HCT116 (cell line): ENCODE results near the gene MCC.

Experiments
- CEBPB ChIP-seq: IDR thresholded peaks from 2 replicates; pipeline ENCODE4 v1.6.1; 2012; ENCODE audit warnings: low read depth
- EZH2 ChIP-seq: fragments of 200-600 bp; sonication (generic); IDR thresholded peaks from 2 replicates; pipeline ENCODE4 v1.6.1; 2017; ENCODE audit warnings: antibody characterized with exemption, mixed run types
- EZH2phosphoT487 ChIP-seq: fragments of 200-600 bp; IDR thresholded peaks from 2 replicates; pipeline ENCODE4 v1.6.1; 2018; ENCODE audit warnings: antibody characterized with exemption, borderline replicate concordance
- JUND ChIP-seq: IDR thresholded peaks from 2 replicates; pipeline ENCODE4 v1.6.1; 2012
- MAX ChIP-seq: IDR thresholded peaks from 2 replicates; pipeline ENCODE4 v1.6.1; 2012
- POLR2A ChIP-seq: IDR thresholded peaks from 2 replicates; pipeline ENCODE4 v1.7.0; 2011; ENCODE audit warnings: borderline replicate concordance; ENCODE audit not compliant: insufficient read depth, insufficient read length; ENCODE audit errors: extremely low read depth
- POLR2AphosphoS5 ChIP-seq: IDR thresholded peaks from 2 replicates; pipeline ENCODE4 v1.6.1; 2011; ENCODE audit warnings: mild to moderate bottlenecking, low read depth, low read length, moderate library complexity
- RAD21 ChIP-seq: IDR thresholded peaks from 2 replicates; pipeline ENCODE4 v1.6.1; 2012; ENCODE audit warnings: low read depth, mild to moderate bottlenecking
- REST ChIP-seq: IDR thresholded peaks from 2 replicates; pipeline ENCODE4 v1.6.1; 2012; ENCODE audit warnings: low read depth
- SP1 ChIP-seq: IDR thresholded peaks from 2 replicates; pipeline ENCODE4 v1.6.1; 2012; ENCODE audit warnings: low read depth
- YY1 ChIP-seq: IDR thresholded peaks from 2 replicates; pipeline ENCODE4 v1.6.1; 2011; ENCODE audit warnings: low read length, low read depth, moderate library complexity, mild to moderate bottlenecking; ENCODE audit not compliant: insufficient replicate concordance; ENCODE audit errors: extremely low read depth
- ZBTB33 ChIP-seq: IDR thresholded peaks from 2 replicates; pipeline ENCODE4 v1.6.1; 2011; ENCODE audit warnings: mild to moderate bottlenecking, low read length, moderate library complexity; ENCODE audit not compliant: insufficient replicate concordance; ENCODE audit errors: extremely low read depth
- ZNF274 ChIP-seq: fragments of 200-500 bp; sonication (Bioruptor generic); IDR thresholded peaks from 2 replicates; pipeline ENCODE4 v1.6.1; 2014; ENCODE audit warnings: mild to moderate bottlenecking, low read depth, low read length, inconsistent platforms
- TF ChIP-seq, protein P1 (sequence below), 3 experiments: fragments of 200-600 bp in 1 of 3; sonication (generic) in 1 of 3; IDR thresholded peaks in 2 of 3; conservative IDR thresholded peaks in 1 of 3; 2 replicates each; pipeline ENCODE4 v1.5.1; 2012 to 2017; ENCODE audit warnings: low read depth in 2 of 3, low read length in 2 of 3, antibody characterized with exemption in 1 of 3, borderline replicate concordance in 1 of 3, control low read depth in 1 of 3, mild to moderate bottlenecking in 1 of 3, mixed read lengths in 1 of 3, mixed run types in 1 of 3, moderate library complexity in 1 of 3; ENCODE audit not compliant: insufficient read depth in 1 of 3

GRCh38 chr5:113157886-113158285, 330.4 kb downstream of the MCC start:
- TF ChIP-seq ZNF274: no peak
- no peak for TF ChIP-seq POLR2A
- TF ChIP-seq REST: no peak
- no peak for TF ChIP-seq POLR2AphosphoS5
- TF ChIP-seq EZH2phosphoT487: no peak
- TF ChIP-seq, protein P1, sequence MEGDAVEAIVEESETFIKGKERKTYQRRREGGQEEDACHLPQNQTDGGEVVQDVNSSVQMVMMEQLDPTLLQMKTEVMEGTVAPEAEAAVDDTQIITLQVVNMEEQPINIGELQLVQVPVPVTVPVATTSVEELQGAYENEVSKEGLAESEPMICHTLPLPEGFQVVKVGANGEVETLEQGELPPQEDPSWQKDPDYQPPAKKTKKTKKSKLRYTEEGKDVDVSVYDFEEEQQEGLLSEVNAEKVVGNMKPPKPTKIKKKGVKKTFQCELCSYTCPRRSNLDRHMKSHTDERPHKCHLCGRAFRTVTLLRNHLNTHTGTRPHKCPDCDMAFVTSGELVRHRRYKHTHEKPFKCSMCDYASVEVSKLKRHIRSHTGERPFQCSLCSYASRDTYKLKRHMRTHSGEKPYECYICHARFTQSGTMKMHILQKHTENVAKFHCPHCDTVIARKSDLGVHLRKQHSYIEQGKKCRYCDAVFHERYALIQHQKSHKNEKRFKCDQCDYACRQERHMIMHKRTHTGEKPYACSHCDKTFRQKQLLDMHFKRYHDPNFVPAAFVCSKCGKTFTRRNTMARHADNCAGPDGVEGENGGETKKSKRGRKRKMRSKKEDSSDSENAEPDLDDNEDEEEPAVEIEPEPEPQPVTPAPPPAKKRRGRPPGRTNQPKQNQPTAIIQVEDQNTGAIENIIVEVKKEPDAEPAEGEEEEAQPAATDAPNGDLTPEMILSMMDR (IDR thresholded peaks at IDR 0.05 in 2 of 3, conservative IDR thresholded peaks at IDR 0.05 in 1 of 3; ENCODE audit: borderline replicate concordance in 1 of 3, insufficient read depth in 1 of 3, low read depth in 2 of 3, low read length in 2 of 3): no peak
- TF ChIP-seq YY1: no peak
- TF ChIP-seq JUND: no peak
- no peak for TF ChIP-seq SP1
- TF ChIP-seq EZH2: no peak
- TF ChIP-seq MAX: no peak
- no peak for TF ChIP-seq ZBTB33
- no peak for TF ChIP-seq CEBPB
- TF ChIP-seq RAD21: no peak
